GM23338 (cell line): ENCODE data around the gene CAST. TPM values are rescaled to one million over a fixed set of nuclear protein-coding genes. Genes with fewer than 3 reads are reported as not detected.

ENCODE experiments used
- ATAC-seq: fragments of 200-7000 bp; cut with Tn5 transposase; 3 replicates; pipeline ENCODE4 v1.9.1; 2020
- DNase-seq: peaks from one replicate; pipeline ENCODE4 v3.0.0-alpha.2; 2015; ENCODE audit warnings: low spot score
- H2AFZ ChIP-seq: fragments of 200-600 bp; sonication (generic); 2 replicates; pipeline ENCODE4 v1.8.0; 2016; ENCODE audit warnings: antibody characterized with exemption, mild to moderate bottlenecking, moderate library complexity
- H3F3A ChIP-seq: fragments of 200-600 bp; sonication (generic); replicated peaks from 2 replicates; pipeline ENCODE4 v1.8.0; 2017; ENCODE audit warnings: antibody characterized with exemption, mixed run types, low read depth
- H3K27ac ChIP-seq: fragments of 200-600 bp; sonication (generic); 2 replicates; pipeline ENCODE4 v1.6.1; 2016; ENCODE audit warnings: low read depth
- H3K27me3 ChIP-seq: fragments of 200-600 bp; sonication (generic); 2 replicates; pipeline ENCODE4 v1.8.0; 2016; ENCODE audit warnings: mild to moderate bottlenecking, mixed run types, moderate library complexity; ENCODE audit not compliant: insufficient read depth
- H3K36me3 ChIP-seq: fragments of 200-600 bp; sonication (generic); 2 replicates; pipeline ENCODE4 v1.8.0; 2016; ENCODE audit warnings: mild to moderate bottlenecking; ENCODE audit not compliant: insufficient read depth
- H3K4me1 ChIP-seq: fragments of 200-600 bp; sonication (generic); 2 replicates; pipeline ENCODE4 v1.8.0; 2016; ENCODE audit warnings: mild to moderate bottlenecking, moderate library complexity; ENCODE audit not compliant: insufficient read depth
- H3K4me2 ChIP-seq: fragments of 200-600 bp; sonication (generic); 2 replicates; pipeline ENCODE4 v1.7.1; 2017; ENCODE audit warnings: mixed run types
- H3K4me3 ChIP-seq: fragments of 200-600 bp; sonication (generic); 2 replicates; pipeline ENCODE4 v1.6.1; 2016; ENCODE audit warnings: mixed run types
- H3K79me2 ChIP-seq: fragments of 200-600 bp; sonication (generic); replicated peaks from 2 replicates; pipeline ENCODE4 v1.8.0; 2017; ENCODE audit warnings: mild to moderate bottlenecking; ENCODE audit not compliant: insufficient read depth
- H3K9me2 ChIP-seq: fragments of 200-600 bp; sonication (generic); 2 replicates; pipeline ENCODE4 v1.8.0; 2017; ENCODE audit not compliant: insufficient read depth
- H4K20me1 ChIP-seq: fragments of 200-600 bp; sonication (generic); replicated peaks from 2 replicates; pipeline ENCODE4 v1.8.0; 2017; ENCODE audit warnings: mild to moderate bottlenecking; ENCODE audit not compliant: insufficient read depth
- H3K27ac Mint-ChIP-seq: 2 replicates; pipeline ENCODE4 v1.8.0; 2020; ENCODE audit warnings: inconsistent platforms, mild to moderate bottlenecking, moderate library complexity, mixed read lengths
- H3K27me3 Mint-ChIP-seq: 3 replicates; pipeline ENCODE4 v1.8.0; 2022; ENCODE audit warnings: low read depth, mild to moderate bottlenecking, moderate library complexity, mixed read lengths, inconsistent platforms; ENCODE audit not compliant: insufficient read depth, poor library complexity
- H3K36me3 Mint-ChIP-seq: 3 replicates; pipeline ENCODE4 v1.8.0; 2021; ENCODE audit warnings: low read depth, mild to moderate bottlenecking, inconsistent platforms, moderate library complexity, mixed read lengths
- H3K4me1 Mint-ChIP-seq: 3 replicates; pipeline ENCODE4 v1.8.0; 2020; ENCODE audit warnings: mild to moderate bottlenecking, inconsistent platforms, mixed read lengths
- H3K4me3 Mint-ChIP-seq: 3 replicates; pipeline ENCODE4 v1.8.0; 2021; ENCODE audit warnings: moderate library complexity, mild to moderate bottlenecking, inconsistent platforms, mixed read lengths
- H3K9me3 Mint-ChIP-seq: 3 replicates; pipeline ENCODE4 v1.8.0; 2020; ENCODE audit warnings: moderate library complexity, mild to moderate bottlenecking, inconsistent platforms, mixed read lengths
- CREB1 ChIP-seq: fragments of 250-450 bp; sonication (Bioruptor Pico); IDR thresholded peaks from 2 replicates; pipeline ENCODE4 v1.5.0; 2020; ENCODE audit warnings: low read depth, mild to moderate bottlenecking, moderate library complexity
- CTCF ChIP-seq, 2 experiments: fragments of 200-600 bp in 1 of 2; sonication (generic) in 1 of 2; conservative IDR thresholded peaks; 2 replicates each; pipeline versions ENCODE4 v1.5.1 to v1.6.1; 2016 to 2017; ENCODE audit warnings: antibody characterized with exemption in 2 of 2, low read depth in 2 of 2, mild to moderate bottlenecking in 2 of 2, moderate library complexity in 1 of 2
- ETS1 ChIP-seq: IDR thresholded peaks from 2 replicates; pipeline ENCODE4 v1.6.1; 2016; ENCODE audit warnings: antibody characterized with exemption
- EZH2 ChIP-seq: fragments of 200-600 bp; sonication (generic); IDR thresholded peaks from one replicate; pipeline ENCODE4 v1.8.0; 2017; ENCODE audit warnings: antibody characterized with exemption, mild to moderate bottlenecking, low read depth; ENCODE audit not compliant: unreplicated experiment
- EZH2phosphoT487 ChIP-seq: fragments of 200-600 bp; sonication (generic); IDR thresholded peaks from one replicate; pipeline ENCODE4 v1.8.1; 2018; ENCODE audit warnings: antibody characterized with exemption; ENCODE audit not compliant: unreplicated experiment
- JUNB ChIP-seq: IDR thresholded peaks from one replicate; pipeline ENCODE4 v1.6.1; 2016; ENCODE audit warnings: antibody characterized with exemption; ENCODE audit not compliant: unreplicated experiment
- NANOG ChIP-seq: IDR thresholded peaks from 2 replicates; pipeline ENCODE4 v1.6.1; 2016; ENCODE audit warnings: antibody characterized with exemption, borderline replicate concordance
- POLR2AphosphoS5 ChIP-seq: IDR thresholded peaks from 2 replicates; pipeline ENCODE4 v1.6.1; 2016; ENCODE audit warnings: antibody characterized with exemption, low read depth
- STAT1 ChIP-seq: IDR thresholded peaks from one replicate; pipeline ENCODE4 v1.6.1; 2016; ENCODE audit warnings: antibody characterized with exemption; ENCODE audit not compliant: unreplicated experiment
- ZNF114 ChIP-seq: fragments of 250-450 bp; sonication (Bioruptor Pico); IDR thresholded peaks from 2 replicates; pipeline ENCODE4 v1.5.0; 2020; ENCODE audit warnings: mild to moderate bottlenecking, moderate library complexity
- ZNF331 ChIP-seq: fragments of 250-450 bp; sonication (Bioruptor Pico); IDR thresholded peaks from 2 replicates; pipeline ENCODE4 v1.5.0; 2020; ENCODE audit warnings: low read depth, mild to moderate bottlenecking, moderate library complexity
- ZNF462 ChIP-seq: fragments of 250-450 bp; sonication (Bioruptor Pico); IDR thresholded peaks from 2 replicates; pipeline ENCODE4 v1.5.0; 2020; ENCODE audit warnings: mild to moderate bottlenecking, moderate library complexity
- polyA plus RNA-seq: library from polyadenylated mRNA; unstranded; fragments of >200 nt; fragmentation: Nextera tagmentation; extraction: Ambion mirVana; gene quantifications from 2 replicates; pipeline ENCODE4 v1.2.1, GENCODE V29; 2016
- total RNA-seq: library from RNA; depleted of rRNA; stranded (reverse); fragments of >200 nt; shearing (Covaris generic); gene quantifications from 2 replicates; pipeline ENCODE4 v1.2.3, GENCODE V29; 2014
- TF ChIP-seq, protein P1 (sequence below): IDR thresholded peaks from one replicate; pipeline ENCODE4 v1.6.1; 2018; ENCODE audit warnings: antibody characterized with exemption; ENCODE audit not compliant: unreplicated experiment

The CAST gene
- total and polyA plus RNA-seq, 2 experiments from 2014 or later, result 37.9 to 57.7 TPM

DNA sequence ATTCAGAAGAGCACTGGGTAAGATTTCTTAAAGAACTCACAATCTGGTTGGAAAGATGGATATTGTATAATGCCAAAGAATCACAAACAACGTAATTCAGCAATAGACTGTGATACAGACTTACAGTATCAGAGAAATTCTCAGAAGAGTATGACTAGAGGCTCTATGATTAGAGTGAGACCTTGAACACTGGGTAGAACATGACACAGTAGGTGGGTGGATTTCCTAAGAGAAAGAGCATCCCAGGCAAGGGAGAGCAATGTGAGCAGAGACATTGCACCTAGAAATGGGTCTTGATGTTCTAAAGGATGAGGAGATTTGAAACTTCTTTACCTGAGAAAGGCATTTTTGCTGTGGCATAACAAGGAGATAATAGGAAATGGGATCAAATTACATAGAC lies 27.3 kb upstream of the CAST start:
- ATAC-seq (no peak), DNase-seq (peak; percentile 16)
- H3K27me3 Mint-ChIP-seq, result peaks cover 2% of the 10 kb centered on the region
- Histone ChIP-seq H3K4me1 (peaks cover 5% of the 10 kb centered on the region; the same call in 1 of the 2 replicates), H3K4me2 (no peak overlapping the region), H3K27ac (no peak overlapping the region), H3K36me3 (no peaks in the 10 kb centered on the region), H4K20me1 (no peaks in the 10 kb centered on the region), H3K9me2 (peaks cover 13% of the 10 kb centered on the region), H2AFZ (no peak overlapping the region), H3F3A (no peaks in the 10 kb centered on the region), H3K4me3 (no peak overlapping the region), H3K79me2 (no peaks in the 10 kb centered on the region), H3K27me3 (no peaks in the 10 kb centered on the region)
- no peak overlapping the region for H3K27ac Mint-ChIP-seq
- H3K36me3 Mint-ChIP-seq, result no peaks in the 10 kb centered on the region
- TF ChIP-seq JUNB (no peak), NANOG (no peak), CREB1 (CRISPR knock-in tag) (no peak), ETS1 (no peak), ZNF114 (CRISPR knock-in tag) (no peak), CTCF (conservative IDR thresholded peaks at IDR 0.05; ENCODE audit: low read depth in 2 of 2) (no peak), EZH2phosphoT487 (no peak), EZH2 (no peak), ZNF331 (CRISPR knock-in tag) (no peak), STAT1 (no peak), POLR2AphosphoS5 (no peak), ZNF462 (CRISPR knock-in tag) (no peak)
- TF ChIP-seq, protein P1, sequence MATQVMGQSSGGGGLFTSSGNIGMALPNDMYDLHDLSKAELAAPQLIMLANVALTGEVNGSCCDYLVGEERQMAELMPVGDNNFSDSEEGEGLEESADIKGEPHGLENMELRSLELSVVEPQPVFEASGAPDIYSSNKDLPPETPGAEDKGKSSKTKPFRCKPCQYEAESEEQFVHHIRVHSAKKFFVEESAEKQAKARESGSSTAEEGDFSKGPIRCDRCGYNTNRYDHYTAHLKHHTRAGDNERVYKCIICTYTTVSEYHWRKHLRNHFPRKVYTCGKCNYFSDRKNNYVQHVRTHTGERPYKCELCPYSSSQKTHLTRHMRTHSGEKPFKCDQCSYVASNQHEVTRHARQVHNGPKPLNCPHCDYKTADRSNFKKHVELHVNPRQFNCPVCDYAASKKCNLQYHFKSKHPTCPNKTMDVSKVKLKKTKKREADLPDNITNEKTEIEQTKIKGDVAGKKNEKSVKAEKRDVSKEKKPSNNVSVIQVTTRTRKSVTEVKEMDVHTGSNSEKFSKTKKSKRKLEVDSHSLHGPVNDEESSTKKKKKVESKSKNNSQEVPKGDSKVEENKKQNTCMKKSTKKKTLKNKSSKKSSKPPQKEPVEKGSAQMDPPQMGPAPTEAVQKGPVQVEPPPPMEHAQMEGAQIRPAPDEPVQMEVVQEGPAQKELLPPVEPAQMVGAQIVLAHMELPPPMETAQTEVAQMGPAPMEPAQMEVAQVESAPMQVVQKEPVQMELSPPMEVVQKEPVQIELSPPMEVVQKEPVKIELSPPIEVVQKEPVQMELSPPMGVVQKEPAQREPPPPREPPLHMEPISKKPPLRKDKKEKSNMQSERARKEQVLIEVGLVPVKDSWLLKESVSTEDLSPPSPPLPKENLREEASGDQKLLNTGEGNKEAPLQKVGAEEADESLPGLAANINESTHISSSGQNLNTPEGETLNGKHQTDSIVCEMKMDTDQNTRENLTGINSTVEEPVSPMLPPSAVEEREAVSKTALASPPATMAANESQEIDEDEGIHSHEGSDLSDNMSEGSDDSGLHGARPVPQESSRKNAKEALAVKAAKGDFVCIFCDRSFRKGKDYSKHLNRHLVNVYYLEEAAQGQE, result no peak
- no peaks in the 10 kb centered on the region for H3K9me3 Mint-ChIP-seq
- peaks cover 10% of the 10 kb centered on the region for H3K4me1 Mint-ChIP-seq
- no peak overlapping the region for H3K4me3 Mint-ChIP-seq
